IPS-18c (cell line): ENCODE data around the gene GLE1.
"Not testable (repeated sequence)": the region's sequence is repeated elsewhere in the genome, so short reads cannot be mapped to it uniquely, and the experiment has no call there.

Experiments
- H3K4me3 ChIP-seq: 2 replicates; pipeline ENCODE4 v1.7.0; 2013; ENCODE audit warnings: low read depth, mild to moderate bottlenecking, low read length, moderate library complexity; ENCODE audit not compliant: insufficient read depth
- H3K9me3 ChIP-seq: one replicate; pipeline ENCODE4 v1.6.1; 2013; ENCODE audit warnings: mild to moderate bottlenecking, low read length, moderate library complexity; ENCODE audit not compliant: control insufficient read depth, insufficient read depth

The GLE1 gene

DNA sequence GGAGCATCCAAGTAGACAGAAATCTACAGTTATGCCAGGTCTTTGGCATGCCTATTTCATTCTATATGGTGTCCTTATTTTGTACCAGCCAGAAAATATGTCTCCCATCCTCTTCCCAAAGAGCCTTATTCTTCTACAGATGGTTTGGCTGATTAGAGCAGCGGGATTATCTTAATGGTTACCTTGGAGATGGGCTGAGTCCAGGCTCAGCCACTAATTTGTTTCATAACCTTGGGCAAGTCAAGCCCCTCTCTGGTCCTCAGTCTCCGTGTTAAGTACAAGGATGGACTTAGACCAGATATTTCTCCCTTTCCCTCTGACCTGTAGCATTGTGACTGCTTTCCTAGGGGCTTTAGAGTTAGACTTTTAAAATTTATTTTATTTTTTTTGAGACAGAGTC lies 11.1 kb upstream of the GLE1 start:
- Histone ChIP-seq H3K9me3 (no peaks in the 10 kb centered on the region), H3K4me3 (no peak overlapping the region)

DNA sequence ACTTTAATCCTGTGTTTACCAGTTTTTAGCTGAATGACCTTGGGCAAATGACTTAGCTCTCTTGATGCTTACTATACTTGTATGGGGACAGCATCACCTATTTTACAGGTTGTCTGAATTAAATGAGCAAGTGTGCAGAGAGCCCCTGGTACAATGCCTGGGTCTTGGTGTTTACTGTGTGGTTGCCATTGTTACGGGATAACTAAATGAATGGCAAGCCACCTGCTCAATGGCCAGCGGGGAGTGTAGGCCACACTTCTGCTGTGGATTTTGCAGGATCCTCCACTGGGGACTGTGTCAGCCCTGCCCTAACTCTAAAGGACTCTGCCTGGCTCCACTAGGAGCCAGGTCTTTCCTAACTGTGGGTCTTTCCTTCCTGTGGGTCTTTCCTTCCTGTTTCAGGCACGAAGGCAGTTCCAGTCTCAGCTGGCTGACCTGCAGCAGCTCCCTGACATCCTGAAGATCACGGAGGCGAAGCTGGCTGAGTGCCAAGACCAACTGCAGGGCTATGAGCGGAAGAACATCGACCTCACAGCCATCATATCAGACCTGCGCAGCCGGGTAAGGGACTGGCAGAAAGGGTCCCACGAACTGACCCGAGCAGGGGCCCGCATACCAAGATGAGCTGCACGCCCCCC lies 10.3 kb upstream of the GLE1 start:
- H3K9me3 ChIP-seq: no peaks in the 10 kb centered on the region
- H3K4me3 ChIP-seq: no peak overlapping the region

DNA sequence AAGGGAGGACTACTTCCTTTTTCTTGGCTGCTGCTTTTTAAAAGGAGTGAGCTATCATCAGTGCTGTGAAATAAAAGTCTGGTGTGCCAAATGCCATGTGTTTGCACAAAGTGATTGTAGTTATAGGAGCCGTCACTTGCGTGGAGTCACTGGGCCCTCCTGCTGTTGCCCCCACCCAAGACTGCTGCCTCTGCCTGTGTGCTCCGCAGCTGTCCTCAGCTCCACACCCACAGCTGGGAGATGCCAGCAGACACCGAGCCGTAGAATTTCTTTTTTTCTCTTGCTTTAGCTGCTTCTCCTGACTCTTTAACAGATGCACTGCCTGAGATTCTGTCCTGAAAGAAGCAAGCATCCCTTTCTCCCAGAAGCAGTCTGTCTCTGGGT lies 9.8 kb upstream of the GLE1 start:
- Histone ChIP-seq H3K4me3 (no peak overlapping the region), H3K9me3 (no peaks in the 10 kb centered on the region)

GRCh38 chr9:128495296-128495695 lies 9.2 kb upstream of the GLE1 start:
- H3K9me3 ChIP-seq: no peaks in the 10 kb centered on the region
- no peak overlapping the region for H3K4me3 ChIP-seq

- Histone ChIP-seq H3K9me3 (no peaks in the 10 kb centered on the region), H3K4me3 (no peak overlapping the region)
Measured at GRCh38 chr9:128495804-128496417, 8.6 kb upstream of the GLE1 start.

- Histone ChIP-seq H3K4me3 (no peak overlapping the region), H3K9me3 (no peaks in the 10 kb centered on the region)
Measured at GRCh38 chr9:128497824-128498610, 6.5 kb upstream of the GLE1 start.

DNA sequence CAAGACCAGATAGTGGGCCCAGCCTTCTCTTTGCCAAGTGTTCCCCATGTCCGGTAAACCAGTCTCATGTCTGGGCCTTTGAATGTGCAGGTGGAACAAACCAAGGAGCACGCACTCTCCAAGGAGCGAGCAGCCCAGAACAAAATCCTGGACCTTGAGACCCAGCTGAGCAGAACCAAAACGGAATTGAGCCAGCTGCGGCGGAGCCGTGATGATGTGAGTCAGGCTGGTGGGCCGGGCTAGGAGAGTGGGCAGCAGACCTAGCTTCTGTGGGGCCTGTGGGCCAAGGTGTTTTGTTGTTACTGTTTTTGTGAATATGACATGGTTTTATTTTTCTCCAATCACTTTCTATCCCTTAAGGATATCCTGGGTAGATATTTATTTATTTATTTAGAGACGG lies 5.6 kb upstream of the GLE1 start:
- no peaks in the 10 kb centered on the region for H3K9me3 ChIP-seq
- H3K4me3 ChIP-seq: no peak overlapping the region

DNA sequence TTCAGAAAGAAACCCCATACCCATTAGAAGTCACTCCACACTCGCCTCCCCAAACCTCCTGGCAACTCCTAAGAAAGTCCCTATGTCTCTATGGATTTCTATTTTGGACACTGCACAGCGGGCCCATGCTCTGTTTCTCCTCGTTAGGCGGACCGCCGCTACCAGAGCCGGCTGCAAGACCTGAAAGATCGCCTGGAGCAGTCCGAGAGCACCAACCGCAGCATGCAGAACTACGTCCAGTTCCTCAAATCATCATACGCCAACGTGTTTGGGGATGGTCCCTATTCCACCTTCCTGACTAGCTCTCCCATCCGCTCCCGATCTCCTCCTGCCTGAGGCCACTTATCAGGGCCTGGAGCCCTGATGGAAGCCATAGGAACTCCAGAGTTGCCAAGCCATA lies 4.6 kb upstream of the GLE1 start:
- Histone ChIP-seq H3K9me3 (no peaks in the 10 kb centered on the region), H3K4me3 (no peak overlapping the region)

GRCh38 chr9:128503415-128503825 lies 1.1 kb upstream of the GLE1 start:
- not testable (repeated sequence) for H3K9me3 ChIP-seq, H3K4me3 ChIP-seq

DNA sequence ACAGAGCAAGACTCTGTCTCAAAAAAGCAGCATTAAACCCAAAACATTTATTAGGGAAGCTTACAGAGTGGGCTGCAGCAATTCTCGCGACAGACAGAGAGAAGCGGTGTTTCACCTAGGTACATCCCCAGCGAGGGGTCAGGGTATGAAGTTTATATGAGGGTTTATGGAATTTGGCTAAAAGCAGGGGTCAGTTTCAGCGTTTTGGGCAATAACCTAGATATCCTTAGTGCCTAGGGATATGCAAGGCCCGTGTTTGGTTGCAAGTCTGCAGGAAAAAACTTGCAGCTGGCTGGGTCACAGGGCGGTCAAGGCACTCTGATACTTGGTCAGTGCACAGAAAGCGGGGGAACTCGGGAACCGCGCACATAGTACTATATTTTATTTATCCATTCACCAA lies 649 bp upstream of the GLE1 start:
- Histone ChIP-seq H3K4me3 (peak overlapping the region; percentile 95; the same call in 1 of the 2 replicates), H3K9me3 (no peaks in the 10 kb centered on the region)

DNA sequence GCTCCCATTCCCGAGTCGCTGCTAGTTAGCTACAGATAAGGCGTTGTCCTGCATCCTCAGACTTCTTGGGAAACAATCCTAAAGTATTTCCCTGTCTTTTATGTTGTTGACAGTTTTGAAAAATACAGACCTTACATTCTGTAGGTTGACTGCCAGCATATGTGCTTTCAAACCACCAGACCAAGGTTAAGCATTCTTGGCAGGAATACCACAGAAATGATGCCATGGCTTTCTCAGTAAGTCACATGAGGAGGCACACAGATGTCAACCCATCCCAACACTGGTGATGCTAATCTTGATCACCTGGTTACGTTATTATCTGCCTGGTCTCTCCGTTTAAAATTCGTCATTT lies 871 bp downstream of the GLE1 start:
- no peaks in the 10 kb centered on the region for H3K9me3 ChIP-seq
- peak overlapping the region; percentile 95; the same call in 1 of the 2 replicates for H3K4me3 ChIP-seq

GRCh38 chr9:128505906-128506305 lies 1.4 kb downstream of the GLE1 start:
- not testable (repeated sequence) for H3K4me3 ChIP-seq, H3K9me3 ChIP-seq

DNA sequence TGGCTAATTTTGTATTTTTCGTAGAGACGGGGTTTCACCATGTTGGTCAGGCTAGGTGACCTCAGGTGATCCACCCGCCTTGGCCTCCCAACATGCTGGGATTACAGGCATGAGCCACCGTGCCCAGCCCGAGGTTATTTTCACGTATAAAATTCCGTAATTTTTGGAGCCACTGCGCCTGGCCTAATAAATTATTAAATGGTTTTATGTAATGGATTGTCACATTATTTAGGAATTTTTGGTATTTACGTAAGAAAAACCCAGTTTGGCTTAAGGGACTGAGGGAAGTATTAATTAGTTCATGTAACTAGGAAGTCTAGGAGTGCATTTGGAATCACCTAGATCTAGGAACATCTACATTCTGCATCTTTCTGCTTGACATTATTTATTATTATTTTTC lies 8.3 kb downstream of the GLE1 start:
- H3K4me3 ChIP-seq: no peak overlapping the region
- H3K9me3 ChIP-seq: no peaks in the 10 kb centered on the region

- no peaks in the 10 kb centered on the region for H3K9me3 ChIP-seq
- H3K4me3 ChIP-seq: no peak overlapping the region
Measured at GRCh38 chr9:128521956-128522355, 17.4 kb downstream of the GLE1 start.

GRCh38 chr9:128523199-128523925 lies 18.8 kb downstream of the GLE1 start:
- Histone ChIP-seq H3K9me3 (no peaks in the 10 kb centered on the region), H3K4me3 (no peak overlapping the region)

- Histone ChIP-seq H3K9me3 (no peaks in the 10 kb centered on the region), H3K4me3 (no peak overlapping the region)
Measured at GRCh38 chr9:128526720-128527119, 22.2 kb downstream of the GLE1 start.

GRCh38 chr9:128528445-128529160 lies 24.1 kb downstream of the GLE1 start:
- no peaks in the 10 kb centered on the region for H3K9me3 ChIP-seq
- no peak overlapping the region for H3K4me3 ChIP-seq
